ENCODE results near the gene HSPA12B. TPM values are rescaled to one million over a fixed set of nuclear protein-coding genes. Genes with fewer than 3 reads are reported as not detected.
A peak's percentile ranks its signal among the peaks of the same experiment; 100 is the strongest.

Gene HSPA12B
- total and polyA plus RNA-seq, 2 of the 13 experiments (the other 11 are each of a cell fraction or from before 2014, with no cell fraction given), result 0.01 TPM; not detected in 1

DNA sequence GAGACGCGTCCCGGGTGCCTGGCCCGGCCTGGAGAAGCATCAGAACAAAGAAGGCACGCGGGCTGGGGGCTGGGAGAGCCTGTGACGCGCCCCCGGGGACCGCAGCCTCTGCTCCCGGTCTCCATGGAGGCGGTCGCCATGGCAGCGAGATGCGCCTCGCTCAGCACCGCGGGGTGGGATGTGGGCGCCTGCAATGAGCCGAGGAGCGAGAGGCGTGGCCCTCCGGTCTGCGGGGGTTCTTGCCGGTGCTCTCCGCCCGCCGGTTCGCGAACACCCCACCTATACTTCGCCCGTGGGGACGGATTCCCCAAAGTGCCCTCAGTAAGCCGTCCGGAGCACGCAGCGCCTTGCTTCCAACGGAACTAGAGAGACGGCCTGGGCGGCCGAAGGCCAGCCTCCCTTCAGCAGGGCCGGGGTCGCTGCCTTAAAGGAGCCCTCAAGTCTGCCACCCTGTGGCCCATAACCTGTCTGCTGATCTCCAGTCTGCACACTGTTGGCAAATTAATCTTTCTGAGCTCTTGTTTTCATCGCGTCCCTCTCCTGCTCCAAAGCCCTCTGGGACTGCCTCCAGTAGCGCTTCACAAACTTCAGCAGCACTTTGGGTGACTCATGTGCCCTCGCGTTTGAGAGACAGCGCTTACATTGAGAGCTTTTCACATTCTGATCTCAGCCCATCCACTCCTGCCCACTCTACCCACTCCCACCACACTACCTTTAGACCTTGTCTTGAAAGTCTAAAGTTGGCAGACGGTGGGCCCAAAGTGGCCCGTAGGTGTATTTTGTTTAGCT lies 36.1 kb downstream of the HSPA12B start (continued):
- peak; percentile 37; the same call in 1 of the 2 replicates for TF ChIP-seq SMAD1 (CRISPR knock-in tag; IDR thresholded peaks at IDR 0.05; ENCODE audit: borderline replicate concordance, low read depth)
- peak; percentile 64 for TF ChIP-seq ZSCAN25 (CRISPR knock-in tag; IDR thresholded peaks at IDR 0.05)
- TF ChIP-seq, protein P1, sequence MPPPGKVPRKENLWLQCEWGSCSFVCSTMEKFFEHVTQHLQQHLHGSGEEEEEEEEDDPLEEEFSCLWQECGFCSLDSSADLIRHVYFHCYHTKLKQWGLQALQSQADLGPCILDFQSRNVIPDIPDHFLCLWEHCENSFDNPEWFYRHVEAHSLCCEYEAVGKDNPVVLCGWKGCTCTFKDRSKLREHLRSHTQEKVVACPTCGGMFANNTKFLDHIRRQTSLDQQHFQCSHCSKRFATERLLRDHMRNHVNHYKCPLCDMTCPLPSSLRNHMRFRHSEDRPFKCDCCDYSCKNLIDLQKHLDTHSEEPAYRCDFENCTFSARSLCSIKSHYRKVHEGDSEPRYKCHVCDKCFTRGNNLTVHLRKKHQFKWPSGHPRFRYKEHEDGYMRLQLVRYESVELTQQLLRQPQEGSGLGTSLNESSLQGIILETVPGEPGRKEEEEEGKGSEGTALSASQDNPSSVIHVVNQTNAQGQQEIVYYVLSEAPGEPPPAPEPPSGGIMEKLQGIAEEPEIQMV (CRISPR knock-in tag; IDR thresholded peaks at IDR 0.05; ENCODE audit: low read depth), result peak; percentile 73
- TF ChIP-seq ZFP90 (CRISPR knock-in tag; IDR thresholded peaks at IDR 0.05; ENCODE audit: borderline replicate concordance), result peak; percentile 58
- TF ChIP-seq JUN (CRISPR knock-in tag; IDR thresholded peaks at IDR 0.05), result no peak
- TF ChIP-seq, protein P2, sequence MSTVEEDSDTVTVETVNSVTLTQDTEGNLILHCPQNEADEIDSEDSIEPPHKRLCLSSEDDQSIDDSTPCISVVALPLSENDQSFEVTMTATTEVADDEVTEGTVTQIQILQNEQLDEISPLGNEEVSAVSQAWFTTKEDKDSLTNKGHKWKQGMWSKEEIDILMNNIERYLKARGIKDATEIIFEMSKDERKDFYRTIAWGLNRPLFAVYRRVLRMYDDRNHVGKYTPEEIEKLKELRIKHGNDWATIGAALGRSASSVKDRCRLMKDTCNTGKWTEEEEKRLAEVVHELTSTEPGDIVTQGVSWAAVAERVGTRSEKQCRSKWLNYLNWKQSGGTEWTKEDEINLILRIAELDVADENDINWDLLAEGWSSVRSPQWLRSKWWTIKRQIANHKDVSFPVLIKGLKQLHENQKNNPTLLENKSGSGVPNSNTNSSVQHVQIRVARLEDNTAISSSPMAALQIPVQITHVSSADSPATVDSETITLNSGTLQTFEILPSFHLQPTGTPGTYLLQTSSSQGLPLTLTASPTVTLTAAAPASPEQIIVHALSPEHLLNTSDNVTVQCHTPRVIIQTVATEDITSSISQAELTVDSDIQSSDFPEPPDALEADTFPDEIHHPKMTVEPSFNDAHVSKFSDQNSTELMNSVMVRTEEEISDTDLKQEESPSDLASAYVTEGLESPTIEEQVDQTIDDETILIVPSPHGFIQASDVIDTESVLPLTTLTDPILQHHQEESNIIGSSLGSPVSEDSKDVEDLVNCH (CRISPR knock-in tag; IDR thresholded peaks at IDR 0.05), result no peak
- TF ChIP-seq RAD21 (CRISPR knock-in tag; IDR thresholded peaks at IDR 0.05), result peak; percentile 67
- TF ChIP-seq, protein P3, sequence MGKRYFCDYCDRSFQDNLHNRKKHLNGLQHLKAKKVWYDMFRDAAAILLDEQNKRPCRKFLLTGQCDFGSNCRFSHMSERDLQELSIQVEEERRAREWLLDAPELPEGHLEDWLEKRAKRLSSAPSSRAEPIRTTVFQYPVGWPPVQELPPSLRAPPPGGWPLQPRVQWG (CRISPR knock-in tag; IDR thresholded peaks at IDR 0.05; ENCODE audit: borderline replicate concordance, low read depth), result no peak
- no peak for TF ChIP-seq ZSCAN12 (CRISPR knock-in tag; IDR thresholded peaks at IDR 0.05)
- TF ChIP-seq ZNF431 (CRISPR knock-in tag; IDR thresholded peaks at IDR 0.05; ENCODE audit: borderline replicate concordance, low read depth), result peak; percentile 31; the same call in 1 of the 2 replicates
- no peak for TF ChIP-seq PCBP2 (optimal IDR thresholded peaks at IDR 0.05; ENCODE audit: low read depth, low read length, poor library complexity, severe bottlenecking)
- TF ChIP-seq, protein P4, sequence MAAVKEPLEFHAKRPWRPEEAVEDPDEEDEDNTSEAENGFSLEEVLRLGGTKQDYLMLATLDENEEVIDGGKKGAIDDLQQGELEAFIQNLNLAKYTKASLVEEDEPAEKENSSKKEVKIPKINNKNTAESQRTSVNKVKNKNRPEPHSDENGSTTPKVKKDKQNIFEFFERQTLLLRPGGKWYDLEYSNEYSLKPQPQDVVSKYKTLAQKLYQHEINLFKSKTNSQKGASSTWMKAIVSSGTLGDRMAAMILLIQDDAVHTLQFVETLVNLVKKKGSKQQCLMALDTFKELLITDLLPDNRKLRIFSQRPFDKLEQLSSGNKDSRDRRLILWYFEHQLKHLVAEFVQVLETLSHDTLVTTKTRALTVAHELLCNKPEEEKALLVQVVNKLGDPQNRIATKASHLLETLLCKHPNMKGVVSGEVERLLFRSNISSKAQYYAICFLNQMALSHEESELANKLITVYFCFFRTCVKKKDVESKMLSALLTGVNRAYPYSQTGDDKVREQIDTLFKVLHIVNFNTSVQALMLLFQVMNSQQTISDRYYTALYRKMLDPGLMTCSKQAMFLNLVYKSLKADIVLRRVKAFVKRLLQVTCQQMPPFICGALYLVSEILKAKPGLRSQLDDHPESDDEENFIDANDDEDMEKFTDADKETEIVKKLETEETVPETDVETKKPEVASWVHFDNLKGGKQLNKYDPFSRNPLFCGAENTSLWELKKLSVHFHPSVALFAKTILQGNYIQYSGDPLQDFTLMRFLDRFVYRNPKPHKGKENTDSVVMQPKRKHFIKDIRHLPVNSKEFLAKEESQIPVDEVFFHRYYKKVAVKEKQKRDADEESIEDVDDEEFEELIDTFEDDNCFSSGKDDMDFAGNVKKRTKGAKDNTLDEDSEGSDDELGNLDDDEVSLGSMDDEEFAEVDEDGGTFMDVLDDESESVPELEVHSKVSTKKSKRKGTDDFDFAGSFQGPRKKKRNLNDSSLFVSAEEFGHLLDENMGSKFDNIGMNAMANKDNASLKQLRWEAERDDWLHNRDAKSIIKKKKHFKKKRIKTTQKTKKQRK (IDR thresholded peaks at IDR 0.05; ENCODE audit: low read length), result no peak
- TF ChIP-seq NR1H2 (CRISPR knock-in tag; IDR thresholded peaks at IDR 0.05; ENCODE audit: borderline replicate concordance, low read depth), result no peak
- TF ChIP-seq ATAD3A (CRISPR knock-in tag; IDR thresholded peaks at IDR 0.05), result no peak
- peak; percentile 12; the same call in 1 of the 2 replicates for TF ChIP-seq FOSL1 (CRISPR knock-in tag; IDR thresholded peaks at IDR 0.05; ENCODE audit: borderline replicate concordance)
- TF ChIP-seq, protein P5, sequence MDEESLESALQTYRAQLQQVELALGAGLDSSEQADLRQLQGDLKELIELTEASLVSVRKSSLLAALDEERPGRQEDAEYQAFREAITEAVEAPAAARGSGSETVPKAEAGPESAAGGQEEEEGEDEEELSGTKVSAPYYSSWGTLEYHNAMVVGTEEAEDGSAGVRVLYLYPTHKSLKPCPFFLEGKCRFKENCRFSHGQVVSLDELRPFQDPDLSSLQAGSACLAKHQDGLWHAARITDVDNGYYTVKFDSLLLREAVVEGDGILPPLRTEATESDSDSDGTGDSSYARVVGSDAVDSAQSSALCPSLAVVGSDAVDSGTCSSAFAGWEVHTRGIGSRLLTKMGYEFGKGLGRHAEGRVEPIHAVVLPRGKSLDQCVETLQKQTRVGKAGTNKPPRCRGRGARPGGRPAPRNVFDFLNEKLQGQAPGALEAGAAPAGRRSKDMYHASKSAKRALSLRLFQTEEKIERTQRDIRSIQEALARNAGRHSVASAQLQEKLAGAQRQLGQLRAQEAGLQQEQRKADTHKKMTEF (CRISPR knock-in tag; IDR thresholded peaks at IDR 0.05), result 0 out of 2 replicates have a peak, but pooled peaks have one; percentile 5
- no peak for TF ChIP-seq ZNF430 (CRISPR knock-in tag; IDR thresholded peaks at IDR 0.05)
- TF ChIP-seq ZNF367 (CRISPR knock-in tag; IDR thresholded peaks at IDR 0.05; ENCODE audit: borderline replicate concordance), result no peak
- no peak for TF ChIP-seq SMYD3 (CRISPR knock-in tag; IDR thresholded peaks at IDR 0.05)
- peak; percentile 8; the same call in 1 of the 2 replicates for TF ChIP-seq PHF8 (CRISPR knock-in tag; IDR thresholded peaks at IDR 0.05)

Data from HepG2 (cell line).